MM.1S (cell line): ENCODE measurements around the gene GPR155.

Experiments
- CTCF ChIP-seq: fragments of 300-600 bp; sonication (generic); IDR thresholded peaks from 2 replicates; pipeline ENCODE4 v1.5.1; 2016; ENCODE audit warnings: antibody characterized with exemption, low read length, mixed read lengths
- EZH2 ChIP-seq: fragments of 300-600 bp; sonication (generic); optimal IDR thresholded peaks from 2 replicates; pipeline ENCODE3; 2017; ENCODE audit warnings: low read depth, mild to moderate bottlenecking, antibody characterized with exemption, low read length, mixed read lengths
- EZH2phosphoT487 ChIP-seq: fragments of 300-600 bp; sonication (generic); IDR thresholded peaks from 2 replicates; pipeline ENCODE4 v1.6.1; 2018; ENCODE audit warnings: antibody characterized with exemption, low read length

- TF ChIP-seq CTCF (no peak), EZH2 (no peak), EZH2phosphoT487 (no peak)
Observed at GRCh38 chr2:174473796-174474195, 13.0 kb downstream of the GPR155 start.
